NCI-H2227 treated with DMSO at 0.1 percent for 48 hours (cell line): ENCODE data around the gene EMILIN1.
"Not testable (repeated sequence)": the region's sequence is repeated elsewhere in the genome, so short reads cannot be mapped to it uniquely, and the experiment has no call there.

Source experiments
- DNase-seq: peaks from one replicate; lab custom pipeline; 2025; lab: John Stamatoyannopoulos, UW

EMILIN1 gene

DNA sequence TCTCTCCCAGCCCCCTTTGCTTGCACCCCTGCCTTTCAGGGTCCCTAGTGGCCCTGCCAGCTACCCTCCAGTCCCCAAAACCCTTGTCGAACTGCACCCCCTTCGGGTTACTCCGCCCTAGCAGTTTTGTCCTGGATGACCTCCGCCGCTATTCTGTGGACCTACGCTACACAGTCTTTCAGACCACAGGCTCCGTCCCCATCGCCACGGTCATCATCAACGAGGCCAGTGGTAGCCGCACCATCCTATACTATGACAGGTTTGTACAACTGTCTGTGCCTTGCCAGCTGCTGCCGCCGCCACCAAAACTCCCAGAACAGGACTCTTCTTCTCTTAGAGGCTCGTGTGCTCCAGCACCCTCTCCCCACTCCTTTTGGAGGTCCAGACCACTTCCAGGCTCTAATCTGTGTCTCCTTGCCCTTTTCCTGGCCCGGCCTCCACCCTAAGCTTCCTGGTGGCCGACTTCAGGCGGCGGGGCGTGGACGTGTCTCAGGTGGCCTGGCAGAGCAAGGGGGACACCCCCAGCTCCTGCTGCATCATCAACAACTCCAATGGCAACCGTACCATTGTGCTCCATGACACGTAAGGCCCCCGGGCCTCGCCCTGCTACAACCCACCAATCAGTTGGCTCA is 16.1 kb downstream of the EMILIN1 start:
- DNase-seq = no peak

DNA sequence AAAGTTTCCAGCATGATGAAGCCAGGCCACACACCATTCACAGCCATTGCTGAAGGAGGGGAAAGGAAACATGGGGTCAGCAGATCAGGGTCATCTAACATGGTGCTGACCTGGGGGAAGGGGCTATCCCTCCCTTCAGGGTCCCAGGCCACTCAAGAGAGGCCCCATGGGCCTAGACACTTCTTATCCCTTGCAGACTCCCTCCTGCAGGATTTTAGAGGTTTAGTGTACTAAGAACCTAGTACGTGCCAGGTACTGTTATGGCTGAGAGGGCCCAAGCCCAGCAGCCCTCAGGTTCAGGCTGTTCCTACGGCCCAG is 17.0 kb downstream of the EMILIN1 start:
- no peak for DNase-seq

DNA sequence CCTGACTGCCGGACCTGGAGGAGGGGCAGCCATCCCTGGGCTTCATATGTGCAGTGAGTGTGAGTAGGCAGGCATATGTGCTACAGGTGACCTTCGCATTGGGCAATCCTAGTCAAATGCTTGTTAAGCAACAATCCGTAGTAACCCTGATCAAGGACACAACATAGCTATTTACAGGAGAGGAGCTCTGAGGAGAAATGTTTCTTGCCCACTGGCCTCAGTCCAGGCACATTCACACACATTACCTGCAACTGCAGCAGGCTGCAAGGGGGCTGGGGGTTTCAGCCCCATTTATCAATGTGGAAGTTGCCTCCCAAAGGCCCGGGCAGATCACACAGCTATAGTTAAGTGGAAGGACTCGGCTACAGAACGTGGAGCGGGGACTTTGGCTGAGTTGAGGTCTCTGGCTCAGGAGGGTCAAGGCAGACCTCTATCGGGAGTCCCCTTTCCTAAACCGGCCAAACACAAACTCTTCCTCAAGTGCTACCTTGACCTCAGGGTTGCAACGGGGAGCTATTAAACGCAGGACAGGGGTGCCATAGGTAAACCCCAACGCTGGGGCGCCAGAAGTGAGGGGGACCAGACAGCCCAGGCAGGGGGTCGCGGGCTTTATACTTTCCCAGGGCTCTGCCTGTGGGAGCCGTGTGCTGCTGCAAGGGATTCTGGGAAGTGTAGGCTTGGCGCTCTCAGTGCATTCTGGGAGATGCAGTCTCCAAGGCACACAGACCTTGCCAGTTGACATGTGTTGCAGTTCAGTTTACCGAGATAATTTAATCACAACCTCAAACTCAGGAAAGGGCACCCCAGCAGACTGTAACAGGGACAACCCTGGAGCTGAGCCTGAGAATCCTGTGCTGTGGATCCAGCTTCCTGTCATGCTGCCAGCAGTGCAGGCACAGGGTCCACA is 17.6 kb downstream of the EMILIN1 start:
- DNase-seq = peak; percentile 54

DNA sequence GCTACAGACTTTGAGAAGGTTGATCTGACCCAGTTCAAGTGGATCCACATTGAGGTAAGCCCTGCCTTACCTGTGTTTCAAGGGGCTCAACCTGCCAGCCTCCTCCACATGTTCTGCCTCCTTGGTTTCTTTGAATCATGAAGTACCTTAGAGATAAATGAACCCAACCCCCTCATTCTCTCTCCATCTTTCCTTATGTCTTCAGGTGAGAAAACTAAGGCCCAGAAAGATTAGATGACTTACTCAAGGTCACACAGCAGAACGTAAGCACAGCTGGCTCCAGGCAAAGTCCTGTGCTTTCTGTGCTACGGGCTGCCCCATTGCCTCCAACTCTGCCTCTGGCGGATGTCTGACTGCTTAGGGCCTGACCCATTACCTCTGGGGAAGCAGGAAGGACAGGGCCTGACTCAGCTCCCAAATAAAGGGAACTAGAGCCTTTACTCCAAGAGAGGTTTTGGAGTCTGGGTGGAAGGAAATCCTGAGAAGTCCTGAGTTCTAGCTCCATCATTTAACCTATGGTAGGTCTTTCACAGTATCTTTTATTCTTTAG is 18.4 kb downstream of the EMILIN1 start:
- DNase-seq = no peak

DNA sequence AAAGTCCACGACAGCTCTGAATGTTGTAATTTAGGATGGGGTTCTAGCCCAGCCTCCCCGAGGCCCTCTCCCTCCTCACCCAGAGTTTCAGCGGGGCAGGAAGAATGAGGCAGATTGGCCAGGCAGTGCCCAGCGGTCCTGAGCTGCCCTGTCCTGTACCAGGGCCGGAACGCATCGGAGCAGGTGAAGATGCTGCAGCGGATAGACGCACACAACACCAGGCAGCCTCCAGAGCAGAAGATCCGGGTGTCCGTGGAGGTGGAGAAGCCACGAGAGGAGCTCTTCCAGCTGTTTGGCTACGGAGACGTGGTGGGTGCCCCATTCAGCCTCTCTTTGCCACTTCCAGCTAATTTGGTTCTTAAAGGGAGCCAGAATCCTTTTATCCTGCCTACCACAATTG is 18.9 kb downstream of the EMILIN1 start:
- DNase-seq = no peak

DNA sequence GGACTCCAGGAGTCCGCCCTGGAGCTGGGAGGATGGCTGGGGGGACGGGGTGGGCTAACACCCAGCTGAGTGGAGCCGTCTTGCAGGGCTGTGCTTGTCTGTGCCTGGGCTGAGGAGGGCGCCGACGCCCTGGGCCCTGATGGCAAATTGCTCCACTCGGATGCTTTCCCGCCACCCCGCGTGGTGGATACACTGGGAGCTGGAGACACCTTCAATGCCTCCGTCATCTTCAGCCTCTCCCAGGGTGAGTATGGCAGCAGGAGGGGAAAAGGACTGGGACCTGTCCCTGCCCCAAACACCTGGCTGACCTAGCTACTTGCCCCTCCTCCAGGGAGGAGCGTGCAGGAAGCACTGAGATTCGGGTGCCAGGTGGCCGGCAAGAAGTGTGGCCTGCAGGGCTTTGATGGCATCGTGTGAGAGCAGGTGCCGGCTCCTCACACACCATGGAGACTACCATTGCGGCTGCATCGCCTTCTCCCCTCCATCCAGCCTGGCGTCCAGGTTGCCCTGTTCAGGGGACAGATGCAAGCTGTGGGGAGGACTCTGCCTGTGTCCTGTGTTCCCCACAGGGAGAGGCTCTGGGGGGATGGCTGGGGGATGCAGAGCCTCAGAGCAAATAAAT is 21.0 kb downstream of the EMILIN1 start:
- no peak for DNase-seq

DNA sequence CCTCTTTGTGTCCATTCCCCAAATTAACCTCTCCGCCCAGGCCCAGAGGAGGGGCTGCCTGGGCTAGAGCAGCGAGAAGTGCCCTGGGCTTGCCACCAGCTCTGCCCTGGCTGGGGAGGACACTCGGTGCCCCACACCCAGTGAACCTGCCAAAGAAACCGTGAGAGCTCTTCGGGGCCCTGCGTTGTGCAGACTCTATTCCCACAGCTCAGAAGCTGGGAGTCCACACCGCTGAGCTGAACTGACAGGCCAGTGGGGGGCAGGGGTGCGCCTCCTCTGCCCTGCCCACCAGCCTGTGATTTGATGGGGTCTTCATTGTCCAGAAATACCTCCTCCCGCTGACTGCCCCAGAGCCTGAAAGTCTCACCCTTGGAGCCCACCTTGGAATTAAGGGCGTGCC is 21.6 kb downstream of the EMILIN1 start:
- DNase-seq = no peak

DNA sequence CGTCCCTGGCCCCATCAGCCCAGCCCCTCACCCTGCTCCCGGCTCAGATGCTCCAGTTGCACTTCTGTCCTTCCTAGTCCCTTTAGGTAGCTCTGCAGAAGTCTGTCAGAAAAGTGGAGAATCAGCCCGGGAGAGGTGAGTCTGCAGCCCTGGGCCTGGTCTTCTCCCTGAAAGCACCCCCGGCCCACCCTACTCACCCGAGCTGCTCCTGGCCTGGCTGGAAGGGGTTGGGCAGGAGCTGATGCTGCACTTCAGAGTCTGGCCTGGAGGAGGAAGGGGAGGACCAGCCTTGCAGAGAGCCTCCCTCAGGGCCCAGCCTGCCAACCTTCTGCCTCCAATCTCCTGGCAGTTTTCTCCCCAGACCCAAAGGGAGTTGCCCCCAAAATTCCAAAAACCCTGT is 23.9 kb downstream of the EMILIN1 start:
- no peak for DNase-seq

DNA sequence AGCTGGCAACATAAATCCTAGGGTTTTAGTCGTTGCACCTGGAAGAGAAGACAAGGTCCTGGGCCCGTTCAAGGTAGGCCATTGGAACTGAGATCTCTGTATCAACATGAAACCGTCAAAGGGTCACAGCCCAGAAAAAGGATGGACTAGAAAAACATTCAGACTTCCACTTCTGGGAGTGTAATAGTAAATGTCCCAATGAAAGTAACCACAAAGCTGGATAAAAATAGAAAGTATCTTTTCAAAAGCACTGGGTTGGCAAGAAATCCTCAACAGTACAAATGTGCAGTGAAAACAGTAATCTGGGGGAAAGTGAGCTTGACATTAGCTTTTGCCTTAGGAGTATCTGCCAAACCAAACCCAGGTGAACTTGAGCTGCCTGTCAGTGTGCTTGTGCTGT is 27.6 kb downstream of the EMILIN1 start:
- DNase-seq = no peak

DNA sequence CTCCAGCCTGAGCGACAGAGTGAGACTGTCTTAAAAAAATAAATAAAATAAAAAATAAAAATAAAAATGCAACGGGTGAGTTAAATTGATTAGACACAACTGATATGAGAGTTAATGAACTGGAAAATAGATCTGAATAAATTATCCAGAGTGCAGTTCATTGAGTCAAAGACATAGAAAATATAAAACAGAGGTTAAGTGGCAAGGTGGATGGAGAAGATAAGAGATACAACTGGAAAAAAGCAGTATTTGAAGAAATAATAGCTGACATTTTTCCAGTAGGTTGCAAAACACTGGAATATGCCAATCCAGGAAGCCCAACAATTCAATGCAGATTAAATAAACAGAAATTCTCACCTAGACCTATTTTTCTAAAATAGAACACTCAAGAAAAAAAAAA is 29.8 kb downstream of the EMILIN1 start:
- DNase-seq = no peak

DNA sequence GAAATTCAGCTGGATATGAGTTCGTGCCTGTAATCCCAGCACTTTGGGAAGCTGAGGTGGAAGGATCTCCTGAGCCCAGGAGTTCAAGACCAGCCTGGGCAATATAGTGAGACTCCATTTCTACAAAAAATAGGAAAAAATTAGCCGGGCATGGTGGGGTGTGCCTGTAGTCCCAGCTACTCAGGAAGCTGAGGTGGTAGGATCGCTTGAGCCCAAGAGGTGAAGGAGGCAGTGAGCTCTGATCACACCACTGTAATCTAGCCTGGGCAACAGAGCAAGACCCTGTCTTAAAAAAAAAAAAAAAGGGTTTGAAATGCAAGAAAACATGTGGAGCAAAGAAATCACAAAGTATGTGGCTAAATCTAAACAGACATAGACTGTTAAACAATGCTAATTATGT is 30.7 kb downstream of the EMILIN1 start:
- no peak for DNase-seq

DNA sequence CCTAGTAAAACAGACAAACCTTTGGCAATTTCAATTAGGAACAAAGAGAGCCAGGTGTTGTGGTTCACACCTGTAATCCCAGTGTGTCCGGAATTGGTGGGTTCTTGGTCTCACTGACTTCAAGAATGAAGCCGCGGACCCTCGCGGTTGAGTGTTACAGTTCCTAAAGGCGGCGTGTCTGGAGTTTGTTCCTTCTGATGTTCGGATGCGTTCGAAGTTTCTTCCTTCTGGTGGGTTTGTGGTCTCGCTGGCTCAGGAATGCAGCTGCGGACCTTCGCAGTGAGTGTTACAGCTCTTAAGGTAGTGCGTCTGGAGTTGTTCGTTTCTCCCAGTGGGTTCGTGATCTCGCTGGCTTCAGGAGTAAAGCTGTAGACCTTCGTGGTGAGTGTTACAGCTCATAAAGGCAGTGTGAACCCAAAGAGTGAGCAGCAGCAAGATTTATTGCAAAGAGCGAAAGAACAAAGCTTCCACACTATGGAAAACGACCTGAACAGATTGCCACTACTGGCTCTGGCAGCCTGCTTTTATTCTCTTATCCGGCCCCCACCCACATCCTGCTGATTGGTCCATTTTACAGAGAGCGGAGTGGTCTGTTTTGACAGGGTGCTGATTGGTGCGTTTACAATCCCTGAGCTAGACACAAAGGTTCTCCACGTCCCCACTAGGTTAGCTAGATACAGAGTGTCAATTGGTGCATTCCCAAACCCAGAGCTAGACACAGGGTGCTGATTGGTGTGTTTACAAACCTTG is 32.4 kb downstream of the EMILIN1 start:
- not testable (repeated sequence) for DNase-seq

DNA sequence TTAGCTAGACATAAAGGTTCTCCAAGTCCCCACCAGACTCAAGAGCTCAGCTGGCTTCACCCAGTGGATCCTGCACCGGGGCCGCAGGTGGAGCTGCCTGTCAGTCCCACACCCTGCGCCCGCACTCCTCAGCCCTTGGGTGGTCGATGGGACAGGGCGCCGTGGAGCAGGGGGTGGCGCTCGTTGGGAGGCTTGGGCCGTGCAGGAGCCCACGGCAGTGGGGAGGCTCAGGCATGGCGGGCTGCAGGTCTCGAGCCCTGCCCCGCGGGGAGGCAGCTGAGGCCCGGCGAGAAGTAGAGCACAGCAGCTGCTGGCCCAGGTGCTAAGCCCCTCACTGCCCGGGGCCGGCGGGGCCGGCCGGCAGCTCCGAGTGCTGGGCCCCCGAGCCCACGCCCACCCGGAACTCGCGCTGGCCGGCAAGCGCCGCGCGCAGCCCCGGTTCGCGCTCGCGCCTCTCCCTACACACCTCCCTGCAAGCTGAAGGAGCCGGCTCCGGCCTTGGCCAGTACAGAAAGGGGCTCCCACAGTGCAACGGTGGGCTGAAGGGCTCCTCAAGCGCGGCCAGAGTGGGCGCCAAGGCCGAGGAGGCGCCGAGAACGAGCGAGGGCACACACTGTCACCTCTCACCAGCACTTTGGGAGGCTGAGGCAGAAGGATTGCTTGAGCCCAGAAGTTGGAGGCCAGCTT is 33.1 kb downstream of the EMILIN1 start:
- DNase-seq = not testable (repeated sequence)

DNA sequence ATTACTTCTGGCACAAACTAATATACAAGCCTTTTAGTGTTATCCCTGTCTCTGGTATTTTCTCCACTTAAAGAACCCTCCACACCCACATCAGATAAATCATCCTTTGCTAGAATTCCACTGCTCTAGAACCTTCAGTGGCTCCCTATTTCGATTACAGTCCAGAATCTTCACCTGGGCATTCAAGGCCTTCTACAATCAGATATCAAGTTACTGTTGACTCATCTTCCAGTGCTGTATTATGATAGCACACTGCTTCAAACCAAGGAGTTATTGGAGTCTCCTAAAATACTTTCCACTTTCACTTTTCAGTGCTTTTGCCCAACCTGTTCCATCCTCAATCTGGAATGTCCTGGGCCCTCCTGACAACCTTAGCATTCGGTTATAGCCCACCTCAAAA is 37.1 kb downstream of the EMILIN1 start:
- no peak for DNase-seq

DNA sequence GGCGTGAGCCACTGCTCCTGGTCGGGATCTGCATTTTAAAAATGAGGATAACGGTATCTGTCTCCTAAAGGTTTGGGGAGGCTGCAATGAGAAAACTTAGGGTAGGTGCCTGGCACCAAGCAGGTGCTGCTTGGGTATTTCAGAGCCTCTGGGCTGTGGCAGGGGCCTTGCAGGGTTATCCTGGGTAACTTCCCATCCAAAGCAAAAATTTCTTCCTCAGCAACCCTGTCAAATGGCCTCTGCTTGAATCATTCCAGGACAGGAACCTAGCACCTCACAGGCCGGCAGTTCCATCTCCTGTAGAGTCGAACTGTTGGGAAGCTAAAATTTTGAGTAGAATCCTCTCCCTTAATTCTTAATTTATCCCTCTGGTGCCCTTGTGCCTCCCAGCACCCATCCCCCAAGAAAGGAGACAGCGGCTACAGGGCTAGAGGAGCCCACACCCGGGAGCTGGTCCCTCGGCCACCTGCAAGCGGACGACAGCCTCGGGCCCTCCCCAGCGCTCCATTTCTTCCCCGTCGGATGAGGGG is 39.6 kb downstream of the EMILIN1 start:
- DNase-seq = peak; percentile 13

DNA sequence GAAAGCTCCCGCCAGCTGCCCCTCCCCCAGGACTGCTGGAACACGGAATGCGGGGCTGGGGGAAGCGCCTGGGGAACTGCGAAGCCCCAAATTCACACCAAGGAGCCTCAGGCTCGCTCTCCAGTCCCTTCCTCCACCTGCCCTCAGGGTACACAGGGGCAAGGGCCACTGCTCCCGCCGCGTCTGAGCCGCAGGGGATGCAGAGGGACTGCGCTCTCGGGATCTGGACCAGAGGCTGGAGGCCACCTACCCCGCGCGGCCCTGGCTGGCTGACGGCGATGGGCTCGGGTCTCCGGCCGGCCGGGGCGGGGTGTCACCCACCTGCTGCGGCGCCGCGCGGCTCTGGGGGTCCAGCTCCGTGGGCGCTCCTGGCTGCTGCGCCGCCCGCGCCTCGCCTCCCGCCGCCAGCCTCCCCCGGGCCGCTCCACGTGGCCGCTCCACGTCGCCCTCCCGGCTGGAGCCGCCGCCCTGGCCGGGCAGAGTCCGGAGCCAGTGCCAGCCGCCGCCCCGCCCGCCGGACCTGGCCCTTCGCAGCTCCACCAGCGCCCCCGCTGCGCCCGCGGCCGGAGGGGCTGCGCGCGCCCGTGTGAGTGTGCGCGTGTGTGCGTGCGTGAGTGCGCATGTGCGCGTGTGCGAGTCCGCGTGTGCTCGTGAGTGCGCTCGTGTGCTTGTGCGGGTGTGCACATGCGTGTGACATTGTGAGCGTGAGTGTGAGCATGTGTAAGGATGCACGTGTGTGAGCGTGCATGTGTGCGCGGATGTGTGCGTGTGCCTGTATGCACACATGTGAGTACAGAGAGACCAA is 40.3 kb downstream of the EMILIN1 start, which contains the start of gene CGREF1:
Gene CGREF1 (minus strand): TSS at position 604 of the 805 bp plus-strand sequence. CDS start 14,762 bp downstream, outside the sequence.
- DNase-seq = no peak

DNA sequence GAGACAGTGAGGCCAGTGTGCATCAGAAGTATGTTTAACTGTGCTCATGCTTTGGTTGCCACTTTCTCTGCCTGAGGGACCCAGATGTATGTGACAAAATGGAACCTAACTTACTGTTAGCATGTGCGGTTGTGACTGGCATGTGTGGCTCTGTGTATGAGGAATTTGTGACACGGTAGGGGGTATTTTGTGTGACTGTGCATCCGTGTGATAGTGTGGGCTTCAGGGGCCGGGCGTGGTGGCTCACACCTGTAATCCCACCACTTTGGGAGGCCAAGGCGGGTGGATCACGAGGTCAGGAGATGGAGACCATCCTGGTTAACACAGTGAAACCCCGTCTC is 40.9 kb downstream of the EMILIN1 start:
- DNase-seq = not testable (repeated sequence)

DNA sequence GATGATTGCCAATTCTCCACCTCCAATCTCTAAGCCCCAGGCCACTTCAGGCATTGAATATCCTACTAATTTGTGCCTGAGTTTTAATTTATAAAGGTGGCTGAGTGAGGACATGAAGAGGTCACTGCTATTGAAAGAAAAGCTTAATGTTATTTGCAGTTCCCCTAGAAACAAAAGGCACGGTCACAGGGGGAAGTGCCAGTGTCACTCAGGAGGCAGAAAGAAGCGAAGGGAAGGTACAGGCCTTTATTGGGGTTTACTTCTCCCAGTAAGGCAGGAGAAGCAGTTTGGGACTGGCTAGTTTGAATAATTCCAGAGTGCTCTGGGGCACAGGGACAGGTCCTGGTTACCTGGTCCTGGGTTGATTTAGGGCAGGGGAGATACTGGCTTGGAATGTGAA is 43.5 kb downstream of the EMILIN1 start:
- DNase-seq = no peak

DNA sequence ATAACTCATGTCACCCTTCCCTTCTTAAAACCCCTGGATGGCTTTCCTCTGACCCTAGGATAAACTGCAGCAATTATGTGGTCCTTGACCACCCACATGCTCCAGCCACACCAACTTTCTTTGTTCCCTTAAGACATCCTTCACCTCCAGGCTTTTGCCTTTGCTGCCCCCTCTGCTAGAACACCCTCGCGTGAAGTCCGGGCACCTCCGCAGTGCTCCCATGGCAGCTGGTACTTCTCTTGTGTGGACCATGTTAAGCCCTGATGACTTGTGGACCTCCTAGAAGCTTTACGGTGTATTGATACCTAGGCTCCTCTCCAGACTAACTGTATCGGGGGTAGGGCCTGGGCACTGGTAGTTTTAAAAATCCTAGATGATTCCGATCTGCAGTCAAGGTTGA is 44.4 kb downstream of the EMILIN1 start:
- DNase-seq = no peak
